Heart left ventricle (tissue), 16 donors: ENCODE data around the gene KSR2. TPM values are rescaled to one million over a fixed set of nuclear protein-coding genes. Genes with fewer than 3 reads are reported as not detected.

Experiments used
- ATAC-seq, 4 donors: fragments of 200-7000 bp; cut with Tn5 transposase; one replicate each; pipeline ENCODE4 v1.9.1; 2020 to 2022; ENCODE audit warnings: moderate library complexity in 4 of 4, mild to moderate bottlenecking in 3 of 4, moderate number of reproducible peaks in 1 of 4
- DNase-seq, 5 donors: peaks; one replicate each; pipeline ENCODE4 v3.0.0-alpha.2; 2020
- H3K27ac ChIP-seq, 12 donors: fragments of 200-600 bp; sonication (generic) in 4 of 12; one replicate each; pipeline versions ENCODE4 v1.5.0 to v1.8.0; 2016 to 2022; ENCODE audit warnings: mild to moderate bottlenecking in 2 of 12
- H3K27me3 ChIP-seq, 9 donors: fragments of 200-600 bp; sonication (generic) in 2 of 9; one replicate each; pipeline versions ENCODE4 v1.5.1 to v1.8.0; 2016 to 2022; ENCODE audit warnings: mild to moderate bottlenecking in 3 of 9
- H3K36me3 ChIP-seq, 9 donors: fragments of 200-600 bp; sonication (generic) in 2 of 9; one replicate each; pipeline versions ENCODE4 v1.5.0 to v1.8.0; 2018 to 2022; ENCODE audit warnings: mild to moderate bottlenecking in 2 of 9
- H3K4me1 ChIP-seq, 12 donors: fragments of 200-600 bp; sonication (generic) in 4 of 12; one replicate each; pipeline versions ENCODE4 v1.5.0 to v1.8.0; 2016 to 2022; ENCODE audit warnings: mild to moderate bottlenecking in 3 of 12
- H3K4me3 ChIP-seq, 12 donors: fragments of 200-600 bp; sonication (generic) in 4 of 12; one replicate each; pipeline versions ENCODE4 v1.5.0 to v1.8.0; 2017 to 2022; ENCODE audit warnings: mild to moderate bottlenecking in 9 of 12, moderate library complexity in 4 of 12
- H3K9me3 ChIP-seq, 12 donors: fragments of 200-600 bp; sonication (generic) in 4 of 12; one replicate each; pipeline versions ENCODE4 v1.5.0 to v1.8.0; 2016 to 2022; ENCODE audit warnings: mild to moderate bottlenecking in 1 of 12
- CTCF ChIP-seq, 12 donors: fragments of 200-600 bp; sonication (generic) in 4 of 12; IDR thresholded peaks; one replicate each; pipeline versions ENCODE4 v1.5.0 to v1.8.0; 2018 to 2022; ENCODE audit warnings: antibody characterized with exemption in 12 of 12, mild to moderate bottlenecking in 5 of 12
- POLR2A ChIP-seq, 2 donors: fragments of 450-650 bp; IDR thresholded peaks; one replicate each; pipeline ENCODE4 v1.6.1; 2017; ENCODE audit warnings: antibody characterized with exemption in 2 of 2, mild to moderate bottlenecking in 2 of 2, moderate library complexity in 2 of 2
- WGBS, 4 donors: extraction: QIAGEN DNeasy Blood & Tissue Kit in 2 of 4; methylation state at CpG; one replicate each; pipeline versions ENCODE4 v1.1.5 to v1.1.7; 2013 to 2018; 5-methylcytosine and 5-hydroxymethylcytosine counted together
- intact Hi-C, 10 donors: fragments of 100-400 bp; cut with DNase I; formaldehyde crosslinking; loops; one replicate each; pipeline versions ENCODE4 v1.11.1 to v1.14.2; 2022
- polyA plus RNA-seq, 2 donors: library from polyadenylated mRNA; stranded (reverse); fragments of 200-250 nt; gene quantifications; one replicate each; pipeline ENCODE4 v1.2.3, GENCODE V29; 2013
- total RNA-seq, 9 donors: library from RNA; depleted of rRNA in 2 of 9; stranded (reverse); fragments of >200 nt in 2 of 9; fragmentation: NEBNext Ultra II Directional in 3 of 9; extraction: Animal tissue kit (Norgen Biotek cat#: 25700) in 3 of 9; gene quantifications; one replicate each; pipeline versions ENCODE4 v1.1.0 to v1.2.4, GENCODE V29; 2016 to 2023
- donor health status: ischemic (EF 13 %, LVEDD 7.1; RV severe dilation, severe dysfunction).
- donor health status: healthy with polysubstance abuse.
- donor health status: DM: no; HTN: yes; CAD: no.
- donor health status: DM: no; HTN: no; CAD: no.
- donor health status: ischemic (EF 25% LVEDD 6.9; RV normal size, moderate dysfunction).
- donor health status: ischemic (EF 25% LVEDD 5.7; RV mildly dilated, moderate dysfunction).
- donor health status: healthy.
- donor health status: DM: yes; HTN: yes; CAD: no.
- donor health status: ischemic (EF 35%, LVEDD 5.7; RV mildly dilated, moderate dysfunction).
- donor health status: nonischemic (EF 11% LVEDD 7.7; RV severe dilation, severe dysfunction).
- donor health status: DM: yes; HTN: yes; CAD: no.
- donor health status: PGD.
- donor health status: ischemic (EF 29% LVEDD 5.4; RV normal size, mild dysfunction).
- donor health status: nonischemic (EF 23%, LVEDD 6.1; RV moderate dilation, normal function).

The KSR2 gene
- total and polyA plus RNA-seq, 11 donors = under 0.01 to 0.02 (median 0.02) TPM; not detected in 8

GRCh38 chr12:117427211-117427610 lies 541.6 kb downstream of the KSR2 start:
- TF ChIP-seq POLR2A (IDR thresholded peaks at IDR 0.05) (no peak), CTCF (IDR thresholded peaks at IDR 0.05) (no peak)
- Histone ChIP-seq H3K27me3 (peaks cover 0 to 4% (median 0%) of the 10 kb centered on the region in 9 donors), H3K4me1 (no peaks in the 10 kb centered on the region), H3K27ac (no peak overlapping the region), H3K36me3 (no peaks in the 10 kb centered on the region), H3K9me3 (peaks cover 0 to 5% (median 0%) of the 10 kb centered on the region in 12 donors), H3K4me3 (no peak overlapping the region)
- ATAC-seq (no peak), DNase-seq (no peak)
- intact Hi-C loops = no loop called here
- WGBS, 4 donors = 69 to 75% (median 74%) methylated on average over 3 of the region's 3 CpGs

GRCh38 chr12:117421987-117422386 lies 546.8 kb downstream of the KSR2 start:
- ATAC-seq (no peak), DNase-seq (no peak)
- peaks cover 0 to 4% (median 0%) of the 10 kb centered on the region in 9 donors for H3K27me3 ChIP-seq
- no peaks in the 10 kb centered on the region for H3K36me3 ChIP-seq
- 78 to 92% (median 83%) methylated on average over 2 of the region's 2 CpGs for WGBS, 4 donors
- no peaks in the 10 kb centered on the region for H3K4me1 ChIP-seq
- intact Hi-C loops = no loop called here
- no peak overlapping the region for H3K27ac ChIP-seq
- no peak overlapping the region for H3K4me3 ChIP-seq
- H3K9me3 ChIP-seq = peaks cover 0 to 5% (median 0%) of the 10 kb centered on the region in 12 donors
- no peak for TF ChIP-seq CTCF (IDR thresholded peaks at IDR 0.05)
- no peak for TF ChIP-seq POLR2A (IDR thresholded peaks at IDR 0.05)

- Histone ChIP-seq H3K27ac (no peak overlapping the region), H3K36me3 (no peaks in the 10 kb centered on the region), H3K4me1 (no peaks in the 10 kb centered on the region), H3K4me3 (no peak overlapping the region), H3K9me3 (peaks cover 0 to 5% (median 0%) of the 10 kb centered on the region in 12 donors), H3K27me3 (peaks cover 0 to 4% (median 0%) of the 10 kb centered on the region in 9 donors)
- intact Hi-C loops = no loop called here
- TF ChIP-seq CTCF (IDR thresholded peaks at IDR 0.05) (no peak), POLR2A (IDR thresholded peaks at IDR 0.05) (no peak)
- DNase-seq (no peak), ATAC-seq (no peak)
- 41 to 45% (median 44%) methylated on average over 4 of the region's 4 CpGs for WGBS, 4 donors
Observed at GRCh38 chr12:117421068-117421752, 547.6 kb downstream of the KSR2 start.

GRCh38 chr12:117417004-117417403 lies 551.8 kb downstream of the KSR2 start:
- TF ChIP-seq CTCF (IDR thresholded peaks at IDR 0.05) = no peak
- Histone ChIP-seq H3K9me3 (no peaks in the 10 kb centered on the region), H3K36me3 (no peaks in the 10 kb centered on the region), H3K27me3 (no peaks in the 10 kb centered on the region), H3K4me3 (no peak overlapping the region), H3K4me1 (peaks cover 0 to 5% (median 0%) of the 10 kb centered on the region in 12 donors), H3K27ac (no peak overlapping the region)
- intact Hi-C loops = no loop called here
- DNase-seq (no peak), ATAC-seq (no peak)
- WGBS, 4 donors = 9 to 32% (median 23%) methylated on average over 1 of the region's 1 CpG
